Astrocyte (in vitro differentiated cells and primary cell): Measurements from ENCODE around the gene CXCL8. TPM values are rescaled to one million over a fixed set of nuclear protein-coding genes. Genes with fewer than 3 reads are reported as not detected.
A peak's percentile ranks its signal among the peaks of the same experiment; 100 is the strongest.

Experiments
- DNase-seq: peaks from one replicate; pipeline ENCODE4 v3.0.0-alpha.2; 2010; ENCODE audit warnings: low read depth
- FAIRE-seq: peaks from 2 replicates; lab custom pipeline; 2011; peaks lifted over from hg19 to GRCh38; lab: Jason Lieb, UNC
- H2AFZ ChIP-seq: 2 replicates; pipeline ENCODE4 v1.6.0; 2012; ENCODE audit warnings: low read depth, low read length, inconsistent platforms
- H3K27ac ChIP-seq: 2 replicates; pipeline ENCODE4 v1.5.1; 2011; ENCODE audit warnings: low read depth, low read length, inconsistent platforms
- H3K27me3 ChIP-seq: 2 replicates; pipeline ENCODE4 v1.6.0; 2011; ENCODE audit warnings: low read length, inconsistent platforms; ENCODE audit not compliant: insufficient read depth
- H3K36me3 ChIP-seq: 2 replicates; pipeline ENCODE4 v1.5.1; 2011; ENCODE audit warnings: low read length, inconsistent platforms; ENCODE audit not compliant: insufficient read depth
- H3K4me1 ChIP-seq: 2 replicates; pipeline ENCODE4 v1.5.1; 2011; ENCODE audit warnings: low read length, inconsistent platforms; ENCODE audit not compliant: insufficient read depth
- H3K4me2 ChIP-seq: 2 replicates; pipeline ENCODE4 v1.6.0; 2012; ENCODE audit warnings: low read length, inconsistent platforms
- H3K4me3 ChIP-seq: 2 replicates; pipeline ENCODE4 v1.5.1; 2011; ENCODE audit warnings: low read depth, mild to moderate bottlenecking, low read length, inconsistent platforms; ENCODE audit not compliant: insufficient read depth
- H3K79me2 ChIP-seq: 2 replicates; pipeline ENCODE4 v1.6.0; 2012; ENCODE audit warnings: mild to moderate bottlenecking, low read length, inconsistent platforms; ENCODE audit not compliant: insufficient read depth
- H3K9ac ChIP-seq: 2 replicates; pipeline ENCODE4 v1.6.0; 2012; ENCODE audit warnings: mild to moderate bottlenecking, low read length, inconsistent platforms
- H3K9me3 ChIP-seq: 2 replicates; pipeline ENCODE4 v1.5.1; 2012; ENCODE audit warnings: low read depth, mild to moderate bottlenecking, low read length, inconsistent platforms; ENCODE audit not compliant: insufficient read depth
- H4K20me1 ChIP-seq: 2 replicates; pipeline ENCODE4 v1.6.0; 2012; ENCODE audit warnings: low read length, inconsistent platforms; ENCODE audit not compliant: insufficient read depth
- H3K27ac Mint-ChIP-seq: one replicate; pipeline ENCODE4 v1.8.0; 2021; ENCODE audit warnings: mild to moderate bottlenecking, mixed read lengths; ENCODE audit not compliant: unreplicated experiment
- H3K27me3 Mint-ChIP-seq: one replicate; pipeline ENCODE4 v1.8.0; 2021; ENCODE audit warnings: low read depth, mixed read lengths; ENCODE audit not compliant: unreplicated experiment
- H3K36me3 Mint-ChIP-seq: one replicate; pipeline ENCODE4 v1.8.0; 2021; ENCODE audit warnings: low read depth, mixed read lengths; ENCODE audit not compliant: unreplicated experiment
- H3K4me1 Mint-ChIP-seq: one replicate; pipeline ENCODE4 v1.8.0; 2021; ENCODE audit warnings: low read depth, mixed read lengths; ENCODE audit not compliant: unreplicated experiment
- H3K4me3 Mint-ChIP-seq: one replicate; pipeline ENCODE4 v1.8.0; 2021; ENCODE audit warnings: mild to moderate bottlenecking, moderate library complexity, mixed read lengths; ENCODE audit not compliant: unreplicated experiment
- H3K9me3 Mint-ChIP-seq: one replicate; pipeline ENCODE4 v1.8.0; 2021; ENCODE audit warnings: mild to moderate bottlenecking, mixed read lengths; ENCODE audit not compliant: unreplicated experiment
- CTCF ChIP-seq: IDR thresholded peaks from 2 replicates; pipeline ENCODE4 v1.5.1; 2011; ENCODE audit warnings: low read depth, mild to moderate bottlenecking, inconsistent platforms, low read length, moderate library complexity; ENCODE audit not compliant: insufficient read depth
- EZH2 ChIP-seq: IDR thresholded peaks from 2 replicates; pipeline ENCODE4 v1.6.1; 2012; ENCODE audit warnings: mild to moderate bottlenecking, low read length, inconsistent platforms; ENCODE audit not compliant: insufficient read depth
- total RNA-seq: library from RNA; stranded (reverse); gene quantifications from 2 replicates; pipeline ENCODE4 v1.2.1, GENCODE V29; 2021

Gene CXCL8
- total RNA-seq, 1 donor from 2014 or later: 1.5 TPM

DNA sequence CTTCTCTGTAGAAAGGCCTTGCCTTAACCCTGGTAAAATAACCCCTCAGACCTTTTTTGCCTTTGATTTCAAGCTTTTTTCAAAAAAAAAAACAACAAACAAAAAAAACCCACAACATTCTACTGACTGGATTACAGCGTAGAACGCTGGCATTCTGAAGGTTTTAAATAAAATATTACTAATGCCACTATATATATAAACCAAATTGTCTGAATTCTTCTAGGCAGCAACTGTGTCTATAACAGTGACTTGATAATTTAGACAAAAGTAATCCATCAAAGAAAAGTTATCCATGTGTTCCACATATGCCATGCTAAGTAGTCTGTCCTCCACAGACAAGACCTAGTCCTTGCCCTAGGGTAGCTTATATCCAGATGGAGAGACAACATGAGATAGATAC lies 33.6 kb upstream of the CXCL8 start:
- no peaks in the 10 kb centered on the region for H3K9me3 Mint-ChIP-seq
- H3K4me3 Mint-ChIP-seq: no peak overlapping the region
- Histone ChIP-seq H3K4me1 (peaks cover 46% of the 10 kb centered on the region), H3K27ac (no peak overlapping the region), H3K4me3 (no peak overlapping the region), H3K4me2 (no peak overlapping the region), H3K79me2 (no peaks in the 10 kb centered on the region), H3K36me3 (no peaks in the 10 kb centered on the region), H3K9ac (no peak overlapping the region), H4K20me1 (no peaks in the 10 kb centered on the region), H3K9me3 (no peaks in the 10 kb centered on the region), H3K27me3 (no peaks in the 10 kb centered on the region), H2AFZ (no peak overlapping the region)
- no peaks in the 10 kb centered on the region for H3K27me3 Mint-ChIP-seq
- FAIRE-seq (no peak), DNase-seq (no peak)
- H3K4me1 Mint-ChIP-seq: peaks cover 40% of the 10 kb centered on the region
- no peak overlapping the region for H3K27ac Mint-ChIP-seq
- TF ChIP-seq EZH2: no peak
- TF ChIP-seq CTCF: no peak
- no peaks in the 10 kb centered on the region for H3K36me3 Mint-ChIP-seq

DNA sequence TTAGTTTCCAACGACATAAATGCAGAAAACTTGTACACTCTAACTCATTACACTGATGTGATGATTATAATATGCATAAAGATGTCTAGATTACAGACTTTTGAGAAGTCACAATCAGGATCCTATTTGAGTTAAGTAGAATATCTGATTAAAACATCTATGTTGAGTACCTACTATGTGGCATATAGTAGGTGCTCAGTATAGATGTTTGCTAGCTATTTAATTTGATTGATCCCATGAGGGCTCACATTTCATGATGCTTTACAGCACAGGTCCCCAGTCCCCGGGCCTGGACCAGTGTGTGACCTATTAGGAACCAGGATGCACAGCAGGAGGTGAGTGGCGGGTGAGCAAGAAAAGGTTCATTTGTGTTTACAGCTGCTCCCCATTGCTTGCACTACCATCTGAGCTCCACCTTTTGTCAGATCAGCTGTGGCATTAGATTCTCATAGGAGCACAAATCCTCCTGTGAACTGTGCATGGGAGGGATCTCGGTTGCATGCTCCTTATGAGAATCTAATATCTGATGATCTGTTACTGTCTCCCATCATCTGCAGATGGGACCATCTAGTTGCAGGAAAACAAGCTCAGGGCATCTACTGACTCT lies 33.0 kb upstream of the CXCL8 start:
- H3K4me1 Mint-ChIP-seq: peaks cover 43% of the 10 kb centered on the region
- Histone ChIP-seq H3K27ac (peak overlapping the region; percentile 17), H3K4me1 (peaks cover 44% of the 10 kb centered on the region), H3K4me2 (peak overlapping the region; percentile 53), H3K27me3 (no peaks in the 10 kb centered on the region), H3K4me3 (no peak overlapping the region), H3K9me3 (no peaks in the 10 kb centered on the region), H3K79me2 (no peaks in the 10 kb centered on the region), H3K36me3 (no peaks in the 10 kb centered on the region), H4K20me1 (no peaks in the 10 kb centered on the region), H3K9ac (no peak overlapping the region), H2AFZ (no peak overlapping the region)
- TF ChIP-seq EZH2 (no peak), CTCF (no peak)
- H3K27me3 Mint-ChIP-seq: no peaks in the 10 kb centered on the region
- DNase-seq: no peak
- no peak overlapping the region for H3K4me3 Mint-ChIP-seq
- H3K36me3 Mint-ChIP-seq: no peaks in the 10 kb centered on the region
- FAIRE-seq: no peak
- H3K27ac Mint-ChIP-seq: no peak overlapping the region
- H3K9me3 Mint-ChIP-seq: no peaks in the 10 kb centered on the region

GRCh38 chr4:73707918-73708577 lies 32.3 kb upstream of the CXCL8 start:
- Mint-ChIP-seq H3K4me1 (peaks cover 39% of the 10 kb centered on the region), H3K27me3 (no peaks in the 10 kb centered on the region), H3K36me3 (no peaks in the 10 kb centered on the region), H3K9me3 (no peaks in the 10 kb centered on the region), H3K4me3 (no peak overlapping the region), H3K27ac (no peak overlapping the region)
- H4K20me1 ChIP-seq: no peaks in the 10 kb centered on the region
- DNase-seq (peak; percentile 96), FAIRE-seq (peak; percentile 98)
- no peak overlapping the region for H3K9ac ChIP-seq
- peak overlapping the region; percentile 49 for H3K27ac ChIP-seq
- H2AFZ ChIP-seq: peak overlapping the region; percentile 12
- H3K27me3 ChIP-seq: no peaks in the 10 kb centered on the region
- H3K9me3 ChIP-seq: no peaks in the 10 kb centered on the region
- TF ChIP-seq CTCF: no peak
- no peak for TF ChIP-seq EZH2
- H3K4me1 ChIP-seq: peaks cover 37% of the 10 kb centered on the region
- no peaks in the 10 kb centered on the region for H3K36me3 ChIP-seq
- peak overlapping the region; percentile 53 for H3K4me2 ChIP-seq
- no peaks in the 10 kb centered on the region for H3K79me2 ChIP-seq
- peak overlapping the region; percentile 6 for H3K4me3 ChIP-seq
